ENCODE results near the gene ZNF462.

GRCh38 chr9:106962615-106963363, 99.8 kb downstream of the ZNF462 start:
- TF ChIP-seq, protein P1, sequence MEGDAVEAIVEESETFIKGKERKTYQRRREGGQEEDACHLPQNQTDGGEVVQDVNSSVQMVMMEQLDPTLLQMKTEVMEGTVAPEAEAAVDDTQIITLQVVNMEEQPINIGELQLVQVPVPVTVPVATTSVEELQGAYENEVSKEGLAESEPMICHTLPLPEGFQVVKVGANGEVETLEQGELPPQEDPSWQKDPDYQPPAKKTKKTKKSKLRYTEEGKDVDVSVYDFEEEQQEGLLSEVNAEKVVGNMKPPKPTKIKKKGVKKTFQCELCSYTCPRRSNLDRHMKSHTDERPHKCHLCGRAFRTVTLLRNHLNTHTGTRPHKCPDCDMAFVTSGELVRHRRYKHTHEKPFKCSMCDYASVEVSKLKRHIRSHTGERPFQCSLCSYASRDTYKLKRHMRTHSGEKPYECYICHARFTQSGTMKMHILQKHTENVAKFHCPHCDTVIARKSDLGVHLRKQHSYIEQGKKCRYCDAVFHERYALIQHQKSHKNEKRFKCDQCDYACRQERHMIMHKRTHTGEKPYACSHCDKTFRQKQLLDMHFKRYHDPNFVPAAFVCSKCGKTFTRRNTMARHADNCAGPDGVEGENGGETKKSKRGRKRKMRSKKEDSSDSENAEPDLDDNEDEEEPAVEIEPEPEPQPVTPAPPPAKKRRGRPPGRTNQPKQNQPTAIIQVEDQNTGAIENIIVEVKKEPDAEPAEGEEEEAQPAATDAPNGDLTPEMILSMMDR (IDR thresholded peaks at IDR 0.05): no peak
- TF ChIP-seq POLR2A (IDR thresholded peaks at IDR 0.05): no peak
